ENCODE data around the gene DNAJA3. TPM values are rescaled to one million over a fixed set of nuclear protein-coding genes. Genes with fewer than 3 reads are reported as not detected.

DNAJA3 gene
- total RNA-seq, 1 donor from 2014 or later, result 83.9 TPM

DNA sequence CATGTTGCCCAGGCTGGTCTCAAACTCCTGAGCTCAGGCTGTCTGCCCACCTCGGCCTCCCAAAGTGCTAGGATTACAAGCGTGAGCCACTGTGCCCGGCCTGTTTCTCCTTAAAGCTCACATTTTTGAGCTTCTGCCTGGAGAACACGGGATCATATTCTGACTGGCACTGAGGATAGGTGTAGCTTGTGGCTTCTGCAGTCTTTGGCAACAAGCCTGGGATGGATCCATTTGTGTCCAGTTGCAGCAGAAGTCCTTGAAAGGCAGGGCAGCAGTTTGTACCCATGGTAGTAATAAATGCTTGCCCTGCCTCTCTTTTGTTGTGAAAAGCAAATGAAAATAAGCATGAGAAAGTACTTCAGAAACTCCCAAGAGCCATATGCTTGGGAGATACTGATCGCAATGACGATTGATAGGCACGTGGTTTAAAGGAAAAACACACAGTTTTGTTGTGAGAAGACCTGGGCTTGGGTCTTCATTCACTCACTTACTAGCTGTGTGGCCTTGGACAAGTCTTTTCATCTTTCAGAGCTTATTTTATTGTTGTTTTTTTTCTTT lies 6.2 kb upstream of the DNAJA3 start:
- no peak for ATAC-seq
- no peak for DNase-seq
- intact Hi-C loops (cut with micrococcal nuclease), result no loop called here

DNA sequence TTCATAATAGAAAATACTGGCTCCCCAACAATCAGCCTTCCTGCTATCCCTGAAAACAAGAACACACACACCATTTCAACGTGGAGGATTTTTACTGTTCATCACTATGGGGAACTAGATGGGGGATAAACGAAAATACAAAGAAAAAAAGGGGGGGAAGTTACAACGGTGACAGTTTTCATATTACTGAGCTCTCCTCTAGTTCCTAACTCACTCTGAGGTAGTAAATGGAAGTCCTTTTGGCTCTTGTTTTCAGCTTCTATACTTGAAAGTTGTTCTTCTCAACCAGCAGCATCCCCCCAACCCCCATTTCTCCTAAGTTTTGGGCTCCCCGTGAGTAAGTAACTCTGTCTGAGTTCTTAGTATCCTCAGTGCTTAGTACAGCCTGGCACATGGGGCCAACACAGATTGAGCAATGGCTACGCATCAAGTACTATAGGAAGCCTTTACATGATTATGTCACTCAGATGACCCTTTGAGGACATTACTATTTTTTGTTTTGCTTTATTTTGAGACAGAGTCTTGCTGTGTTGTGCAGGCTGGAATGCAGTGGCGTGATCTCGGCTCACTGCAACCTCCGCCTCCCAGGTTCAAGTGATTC lies 5.1 kb upstream of the DNAJA3 start:
- intact Hi-C loops (cut with micrococcal nuclease), result no loop called here
- DNase-seq, result no peak
- no peak for ATAC-seq

DNA sequence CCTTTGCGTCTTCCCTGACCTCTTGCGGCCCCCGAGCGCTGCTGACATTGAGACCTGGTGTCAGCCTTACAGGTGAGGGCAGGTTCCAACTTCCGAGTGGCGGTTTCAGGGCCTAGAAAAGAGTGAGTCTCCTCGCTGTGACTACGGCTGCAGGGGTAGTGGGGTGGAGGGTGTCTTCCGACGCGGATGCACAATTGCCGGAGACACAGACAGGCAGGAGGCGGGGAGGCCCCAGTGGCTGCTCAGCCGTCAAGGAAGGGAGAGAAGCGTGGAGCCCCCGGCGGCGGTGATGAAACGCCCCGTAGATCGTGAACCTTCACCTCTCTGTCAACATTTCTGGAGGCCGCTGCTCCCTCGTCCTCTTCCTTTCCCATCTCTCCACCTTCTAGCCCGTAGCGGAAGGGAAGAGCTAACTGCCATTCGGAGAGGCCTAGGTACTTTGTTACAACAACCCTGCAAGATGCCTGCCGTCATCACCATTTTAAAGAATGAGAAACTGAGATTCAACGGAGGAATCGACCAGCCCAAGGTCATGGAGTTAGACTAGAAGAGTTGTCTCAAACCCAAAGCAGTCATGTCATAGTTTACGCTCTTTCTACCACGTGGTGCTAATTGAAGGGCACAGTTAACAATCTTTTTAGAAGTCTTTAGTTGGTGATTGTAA lies 485 bp downstream of the DNAJA3 start:
- DNase-seq (no peak), ATAC-seq (no peak)
- intact Hi-C loops (cut with micrococcal nuclease), result no loop called here

DNA sequence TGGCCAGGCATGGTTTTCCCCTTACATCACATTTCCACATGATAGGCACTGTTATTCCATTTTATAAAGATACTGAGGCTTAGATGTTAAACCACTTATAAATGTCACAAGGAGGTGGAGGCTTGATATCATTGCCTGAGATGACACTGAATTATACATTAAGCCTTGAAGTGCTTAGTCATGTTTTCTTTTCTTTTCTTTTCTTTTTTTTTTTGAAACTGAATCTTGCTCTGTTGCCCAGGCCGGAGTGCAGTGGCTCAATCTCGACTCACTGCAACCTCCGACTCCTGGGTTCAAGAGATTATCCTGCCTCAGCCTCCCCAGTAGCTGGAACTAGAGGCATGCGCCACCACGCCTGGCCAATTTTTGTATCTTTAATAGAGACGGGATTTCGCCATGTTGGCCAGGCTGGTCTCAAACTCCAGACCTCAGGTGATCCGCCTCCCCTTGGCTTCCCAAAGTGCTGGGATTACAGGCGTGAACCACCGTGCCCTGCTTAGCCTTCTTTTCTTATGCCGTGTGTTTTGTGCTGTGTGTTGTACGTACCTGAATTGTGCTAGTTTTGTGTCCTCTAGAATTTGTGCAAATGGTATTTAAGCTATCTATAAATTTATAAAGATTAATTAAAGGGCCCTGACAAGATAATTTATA lies 1.2 kb downstream of the DNAJA3 start:
- intact Hi-C loops (cut with micrococcal nuclease), result no loop called here
- no peak for DNase-seq
- no peak for ATAC-seq

DNA sequence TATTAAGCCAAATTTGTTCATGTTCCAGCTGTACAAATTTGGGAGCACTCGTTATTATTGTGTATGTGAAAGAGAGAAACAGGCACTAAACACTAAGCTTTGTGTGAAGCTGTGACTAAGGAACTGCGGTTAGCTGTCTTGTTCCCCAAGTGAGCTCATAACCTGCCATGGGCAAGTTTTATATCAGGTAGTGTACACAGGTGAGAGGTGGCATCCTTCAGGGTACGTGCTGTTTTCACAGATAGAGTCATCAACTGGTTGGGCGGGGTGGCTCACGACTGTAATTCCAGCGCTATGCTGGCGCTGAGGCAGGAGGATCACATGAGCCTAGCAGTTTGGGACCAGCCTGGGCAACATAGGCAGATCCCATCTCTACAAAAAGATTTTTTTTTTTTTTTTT lies 2.8 kb downstream of the DNAJA3 start:
- no peak for DNase-seq
- intact Hi-C loops (cut with micrococcal nuclease), result no loop called here
- ATAC-seq, result no peak

DNA sequence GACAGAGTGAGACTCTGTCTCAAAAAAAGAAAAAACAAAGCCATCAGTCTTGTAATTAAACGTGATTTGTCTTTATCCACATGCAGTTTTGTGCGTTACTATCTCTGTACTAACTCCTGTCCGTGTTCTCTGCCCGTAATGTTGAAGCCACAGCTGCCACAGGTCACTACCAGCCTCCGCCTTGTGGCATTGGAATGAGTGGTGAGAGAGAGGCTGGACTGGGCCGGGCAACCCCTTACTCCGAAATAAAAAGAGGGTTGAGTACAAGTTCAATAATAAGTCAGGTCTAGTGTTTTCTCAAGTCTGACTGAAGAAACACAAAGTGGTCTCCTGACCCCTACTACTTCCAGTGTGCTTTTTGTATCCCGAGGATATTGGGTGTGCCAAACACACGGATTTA lies 5.4 kb downstream of the DNAJA3 start:
- no peak for DNase-seq
- ATAC-seq, result no peak
- intact Hi-C loops (cut with micrococcal nuclease), result no loop called here

DNA sequence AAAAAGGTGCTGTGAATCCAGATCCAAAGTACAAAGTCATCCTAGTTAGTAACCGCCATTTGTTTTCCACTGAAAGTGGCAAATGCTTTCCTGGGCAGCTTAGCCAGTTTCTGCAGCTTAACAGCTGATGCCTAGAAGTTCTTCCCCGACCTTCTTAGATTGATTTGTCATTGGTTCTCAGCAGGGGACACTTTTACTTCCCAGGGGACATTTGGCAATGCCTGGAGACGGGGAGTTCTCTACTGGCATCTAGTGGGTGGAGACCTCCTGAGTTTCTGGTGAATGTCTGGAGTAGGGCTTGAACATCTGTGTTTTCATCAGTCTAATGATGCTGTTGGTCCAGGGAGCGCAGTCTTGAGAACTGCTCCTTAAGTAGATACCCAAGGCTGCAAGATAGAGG lies 7.6 kb downstream of the DNAJA3 start:
- ATAC-seq (no peak), DNase-seq (no peak)
- intact Hi-C loops (cut with micrococcal nuclease), result no loop called here

DNA sequence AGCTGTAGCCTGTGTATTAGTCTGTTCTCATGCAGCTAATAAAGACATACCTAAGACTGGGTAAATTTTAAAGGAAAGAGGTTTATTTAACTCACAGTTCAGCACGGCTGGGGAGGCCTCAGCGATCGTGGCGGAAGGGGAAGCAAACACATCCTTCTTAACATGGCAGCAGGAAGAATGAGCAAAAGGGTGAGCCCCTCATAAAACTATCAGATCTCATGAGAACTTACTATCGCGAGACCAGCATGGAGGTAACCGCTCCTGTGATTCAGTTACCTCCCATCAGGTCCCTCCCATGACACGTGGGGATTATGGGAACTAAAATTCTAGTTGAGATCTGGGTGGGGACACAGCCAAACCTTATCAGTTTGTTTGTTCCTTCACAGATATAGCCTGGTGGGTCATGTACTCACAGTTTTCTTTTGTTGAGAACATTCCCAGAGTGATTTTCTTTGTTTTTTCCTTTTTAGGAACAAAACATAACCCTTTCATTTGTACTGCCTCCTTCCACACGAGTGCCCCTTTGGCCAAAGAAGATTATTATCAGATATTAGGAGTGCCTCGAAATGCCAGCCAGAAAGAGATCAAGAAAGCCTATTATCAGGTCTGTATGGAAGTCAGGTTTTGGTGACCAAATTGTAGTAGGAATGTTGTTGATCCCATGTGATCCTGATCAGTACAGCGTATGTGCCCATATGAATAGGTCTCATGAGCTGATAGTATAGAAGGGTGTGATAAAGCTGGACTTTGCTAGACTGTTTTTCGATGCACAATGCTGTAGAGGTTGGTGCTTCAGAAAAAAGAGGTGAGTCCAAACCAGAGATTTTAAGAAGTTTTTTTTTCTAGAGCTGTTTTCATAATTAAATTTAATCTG lies 8.5 kb downstream of the DNAJA3 start:
- intact Hi-C loops (cut with micrococcal nuclease), result no loop called here
- no peak for ATAC-seq
- DNase-seq, result no peak

DNA sequence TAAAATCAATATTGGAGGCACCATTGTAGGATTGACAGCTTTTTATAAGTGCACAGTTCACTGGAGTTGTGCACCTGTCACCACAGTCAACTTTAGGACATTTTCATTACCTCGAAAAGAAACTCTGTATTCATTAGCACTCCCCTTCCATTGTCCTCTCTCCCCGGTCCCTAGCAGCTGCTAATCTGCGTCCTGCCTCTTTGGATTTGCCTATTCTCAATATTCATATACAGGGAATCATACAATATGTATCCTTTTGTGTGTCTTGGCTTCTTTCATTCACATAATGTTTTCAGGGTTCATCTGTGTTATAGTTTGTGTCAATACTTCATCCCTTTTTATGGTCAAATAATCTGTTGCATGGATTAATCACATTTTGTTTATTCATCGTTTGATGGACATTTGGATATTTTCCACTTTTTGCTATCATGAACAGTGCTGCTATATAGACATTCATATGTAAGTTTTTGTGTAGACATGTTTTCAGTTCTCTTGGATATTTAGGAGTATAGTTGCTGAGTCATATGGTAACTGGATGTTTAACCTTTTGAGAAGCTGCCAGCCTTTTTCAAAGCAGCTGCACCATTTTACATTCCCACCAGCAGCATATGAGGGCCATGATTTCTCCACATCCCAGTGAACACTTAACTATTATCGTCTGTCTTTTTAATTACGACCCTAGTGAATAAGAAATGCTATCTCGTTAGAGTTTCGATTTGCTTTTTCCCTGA lies 9.8 kb downstream of the DNAJA3 start:
- intact Hi-C loops (cut with micrococcal nuclease), result no loop called here
- ATAC-seq, result no peak
- DNase-seq, result no peak

DNA sequence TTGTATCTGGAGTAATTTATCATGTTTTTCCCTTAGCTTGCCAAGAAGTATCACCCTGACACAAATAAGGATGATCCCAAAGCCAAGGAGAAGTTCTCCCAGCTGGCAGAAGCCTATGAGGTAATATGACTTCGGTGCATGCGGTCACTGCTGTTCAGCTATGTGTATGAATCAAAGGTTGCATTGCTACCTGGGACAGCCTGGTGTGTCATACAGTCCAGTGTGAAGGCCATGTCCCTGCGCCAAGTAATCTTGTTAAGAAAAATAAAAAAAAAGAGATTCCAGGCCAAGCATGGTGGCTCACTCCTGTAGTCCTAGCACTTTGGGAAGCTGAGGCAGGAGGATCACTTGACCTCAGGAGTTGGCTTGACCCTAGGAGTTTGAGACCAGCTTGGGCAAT lies 11.7 kb downstream of the DNAJA3 start:
- intact Hi-C loops (cut with micrococcal nuclease), result no loop called here
- ATAC-seq (no peak), DNase-seq (no peak)

DNA sequence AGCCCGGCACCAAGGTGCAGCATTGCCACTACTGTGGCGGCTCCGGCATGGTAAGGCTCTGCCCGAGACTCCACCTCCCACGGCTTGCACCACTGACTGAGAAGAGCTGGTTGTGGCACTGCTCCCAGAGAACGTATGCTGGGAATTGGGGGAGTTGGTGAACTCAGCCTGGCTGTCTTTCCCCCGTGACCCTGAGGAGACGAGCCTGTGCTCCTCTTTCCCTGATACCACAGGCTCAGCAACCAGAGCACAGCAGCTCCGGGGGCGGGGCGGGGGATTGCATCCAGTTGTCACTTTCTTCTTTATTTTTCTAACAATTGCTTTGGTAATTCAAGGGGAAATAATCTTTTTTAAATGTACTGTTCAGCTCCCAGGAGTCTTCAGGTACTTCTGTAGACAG lies 16.7 kb downstream of the DNAJA3 start:
- intact Hi-C loops (cut with micrococcal nuclease), result no loop called here
- no peak for ATAC-seq
- DNase-seq, result no peak

DNA sequence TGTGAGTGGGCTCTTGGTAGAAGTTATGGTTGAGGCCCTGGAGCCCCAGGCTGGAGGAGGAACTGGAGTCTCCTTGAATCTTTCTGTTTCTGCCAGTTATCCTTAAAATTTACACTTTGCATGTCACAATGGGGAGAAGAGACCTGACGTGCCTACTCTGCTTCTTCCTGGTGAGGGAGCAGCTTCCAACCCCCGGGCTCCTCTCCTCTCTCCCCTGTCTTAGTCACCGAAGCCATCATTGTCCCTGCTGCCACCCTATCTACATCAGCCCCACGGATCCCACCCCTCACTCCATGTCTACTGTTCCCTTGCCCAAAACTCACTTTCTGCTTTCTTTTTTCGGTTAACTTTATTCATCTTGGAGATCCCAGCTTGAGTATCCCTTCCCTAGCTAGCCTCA lies 17.6 kb downstream of the DNAJA3 start:
- intact Hi-C loops (cut with micrococcal nuclease), result no loop called here
- DNase-seq, result no peak
- no peak for ATAC-seq

DNA sequence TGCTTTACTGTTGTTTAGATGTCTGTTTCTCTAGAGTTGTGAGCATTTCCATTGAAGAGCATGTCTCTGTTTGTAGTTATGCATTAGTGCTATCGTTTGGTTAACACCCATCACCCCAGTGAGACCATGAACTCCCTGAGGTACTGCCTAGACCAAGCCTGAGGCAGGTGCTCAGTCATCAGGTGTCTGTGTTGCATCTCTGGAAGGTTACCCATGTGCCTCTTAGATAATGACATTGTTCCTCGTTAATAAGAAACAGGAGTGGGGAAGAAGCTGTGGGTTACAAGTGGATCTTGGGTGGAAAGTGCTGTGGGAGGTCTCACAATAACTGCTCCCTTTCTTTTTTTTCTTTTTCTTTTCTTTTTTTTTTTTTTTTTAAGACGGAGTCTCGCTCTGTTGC lies 18.3 kb downstream of the DNAJA3 start:
- ATAC-seq, result no peak
- intact Hi-C loops (cut with micrococcal nuclease), result no loop called here
- no peak for DNase-seq

DNA sequence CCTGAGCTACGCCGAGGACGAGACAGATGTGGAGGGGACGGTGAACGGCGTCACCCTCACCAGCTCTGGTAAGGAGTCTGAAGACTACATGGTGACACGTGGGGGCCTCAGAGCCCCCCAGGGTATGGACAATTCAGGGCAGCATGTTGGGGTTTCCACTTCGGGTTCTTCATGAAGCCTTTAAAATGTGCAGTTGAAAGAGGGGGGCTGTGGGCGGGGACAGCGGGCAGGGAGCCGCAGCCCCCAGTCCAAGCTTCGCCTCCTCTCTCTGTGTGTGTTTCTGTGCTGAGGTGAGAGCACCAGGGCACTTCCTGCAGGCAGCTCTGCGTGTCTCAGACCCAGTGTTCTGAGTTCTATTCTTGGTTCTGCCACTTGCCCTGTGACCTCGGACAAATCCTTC lies 24.8 kb downstream of the DNAJA3 start:
- no peak for ATAC-seq
- no peak for DNase-seq
- intact Hi-C loops (cut with micrococcal nuclease), result no loop called here

DNA sequence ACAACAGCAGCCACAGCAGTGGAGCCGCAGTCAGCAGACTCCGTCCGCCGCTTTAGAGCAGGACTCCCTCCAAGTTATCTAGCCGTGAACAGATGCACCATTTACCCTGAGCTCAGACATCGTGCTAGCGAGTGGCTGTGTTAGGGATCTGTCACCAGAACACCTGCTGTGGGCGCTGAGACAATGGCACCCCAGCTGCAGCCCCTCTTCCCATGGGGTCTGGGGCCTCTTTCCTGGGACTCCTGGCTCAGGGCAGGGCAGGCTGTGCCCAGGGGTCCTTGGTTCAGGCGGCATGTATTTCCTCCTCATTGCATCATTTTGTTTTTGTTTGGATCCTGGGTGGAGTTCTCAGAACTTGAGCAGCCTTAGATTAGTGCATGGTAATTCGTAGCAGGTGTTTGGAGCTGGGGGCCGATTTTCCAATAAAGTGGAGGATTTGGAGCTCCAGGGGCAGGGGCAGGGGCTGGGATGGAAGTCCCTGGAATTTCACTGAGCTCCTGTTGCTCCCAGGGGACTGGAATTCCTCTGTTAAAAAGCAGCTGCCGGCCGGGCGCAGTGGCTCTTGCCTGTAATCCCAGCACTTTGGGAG lies 25.4 kb downstream of the DNAJA3 start:
- intact Hi-C loops (cut with micrococcal nuclease), result no loop called here
- ATAC-seq, result no peak
- DNase-seq, result no peak

DNA sequence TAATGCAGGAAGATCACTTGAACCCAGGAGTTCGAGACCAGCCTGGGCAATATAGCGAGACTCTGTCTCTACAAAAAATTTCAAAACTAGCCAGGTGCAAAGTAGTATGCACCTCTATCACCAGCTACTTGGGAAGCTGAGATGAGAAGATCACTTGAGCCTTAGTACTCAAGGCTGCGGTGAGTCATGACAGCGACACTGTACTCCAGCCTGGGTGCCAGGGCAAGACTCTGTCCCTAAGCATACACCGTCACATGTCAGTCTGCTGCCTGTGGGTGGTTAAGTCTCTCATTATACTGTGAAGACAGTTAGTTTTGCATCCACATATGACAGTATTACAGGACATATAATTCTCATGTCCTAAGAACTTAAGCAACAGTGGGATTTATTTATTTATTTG lies 27.0 kb downstream of the DNAJA3 start:
- ATAC-seq (no peak), DNase-seq (no peak)
- intact Hi-C loops (cut with micrococcal nuclease), result no loop called here

DNA sequence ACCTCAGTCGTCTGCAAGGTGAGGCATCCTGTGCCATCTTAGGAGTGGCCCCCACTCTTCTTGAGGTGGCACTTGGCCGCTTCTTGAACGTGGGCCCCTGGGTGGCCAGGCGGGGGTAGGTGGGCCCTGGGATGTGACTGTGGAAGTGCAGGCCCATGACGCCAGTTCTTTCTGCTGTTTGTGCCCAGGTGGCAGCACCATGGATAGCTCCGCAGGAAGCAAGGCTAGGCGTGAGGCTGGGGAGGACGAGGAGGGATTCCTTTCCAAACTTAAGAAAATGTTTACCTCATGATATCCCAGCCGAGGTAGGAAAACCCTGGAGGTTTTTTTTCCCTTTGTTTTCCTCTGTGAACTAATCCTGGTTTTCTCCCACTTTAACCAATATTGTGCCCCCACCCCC lies 29.0 kb downstream of the DNAJA3 start:
- intact Hi-C loops (cut with micrococcal nuclease), result no loop called here
- ATAC-seq (no peak), DNase-seq (no peak)

DNA sequence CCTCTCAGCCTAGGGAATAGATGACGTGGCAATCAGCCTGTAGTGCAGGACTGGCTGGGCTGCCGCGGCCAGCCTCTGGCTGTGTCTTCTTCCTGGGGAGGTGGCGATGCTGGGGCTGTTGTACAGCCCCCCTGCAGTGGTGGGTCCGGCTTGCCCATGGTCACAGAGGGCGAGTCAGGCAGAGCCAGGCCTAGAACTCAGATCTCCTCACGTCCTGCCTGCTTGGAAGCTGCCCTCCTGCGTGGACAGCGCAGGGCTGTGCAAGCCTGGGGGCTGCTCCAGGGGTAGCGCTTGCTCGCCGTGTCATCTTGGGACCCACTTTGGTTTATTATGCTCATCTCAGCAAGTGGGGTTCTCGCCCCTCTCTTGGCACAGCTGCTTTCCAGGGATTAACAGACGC lies 29.4 kb downstream of the DNAJA3 start:
- DNase-seq (no peak), ATAC-seq (no peak)
- intact Hi-C loops (cut with micrococcal nuclease), result no loop called here

DNA sequence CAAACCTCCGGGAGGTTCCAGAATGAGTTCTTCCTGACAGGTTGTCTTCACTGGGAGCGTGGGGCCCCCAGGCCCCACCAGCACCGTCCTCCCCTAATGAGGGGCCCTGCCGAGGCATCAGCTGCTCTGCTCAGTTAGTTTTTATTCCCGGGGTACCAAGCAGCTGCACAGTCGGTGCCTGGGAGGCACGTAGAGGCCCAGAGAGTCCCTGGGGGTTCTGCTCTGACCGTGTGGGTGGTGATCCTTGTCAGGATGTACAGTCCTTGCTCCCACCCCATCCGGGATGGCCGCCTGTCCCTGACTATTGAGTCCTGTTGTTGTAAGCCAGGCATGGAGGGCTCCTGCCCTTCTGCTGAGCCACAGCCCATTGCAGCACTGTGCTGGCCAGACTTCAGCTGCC lies 30.3 kb downstream of the DNAJA3 start:
- intact Hi-C loops (cut with micrococcal nuclease), result no loop called here
- DNase-seq (no peak), ATAC-seq (no peak)
